Lung (tissue), 12 donors: ENCODE data around the gene PDE4B. TPM values are rescaled to one million over a fixed set of nuclear protein-coding genes. Genes with fewer than 3 reads are reported as not detected.
A peak's percentile ranks its signal among the peaks of the same experiment; 100 is the strongest.

Experiments used
- ATAC-seq: fragments of 200-7000 bp; cut with Tn5 transposase; one replicate; pipeline ENCODE4 v1.9.1; 2020; ENCODE audit warnings: moderate number of reproducible peaks; ENCODE audit not compliant: insufficient read depth, low FRiP score
- DNase-seq, 3 donors: peaks; one replicate each; pipeline ENCODE4 v3.0.0-alpha.2; 2013 to 2017
- H3K27ac ChIP-seq, 2 donors: one replicate each; pipeline ENCODE4 v1.5.1; 2013; ENCODE audit warnings: mild to moderate bottlenecking in 2 of 2, moderate library complexity in 2 of 2, control low read depth in 1 of 2, inconsistent platforms in 1 of 2, low read depth in 1 of 2, low read length in 1 of 2
- H3K27me3 ChIP-seq, 3 donors: one replicate each; pipeline ENCODE4 v1.5.1; 2013; ENCODE audit warnings: low read length in 2 of 3; ENCODE audit not compliant: control insufficient read depth in 3 of 3, insufficient read depth in 3 of 3
- H3K36me3 ChIP-seq, 4 donors: one replicate each; pipeline ENCODE4 v1.5.1; 2013; ENCODE audit warnings: low read length in 4 of 4, mild to moderate bottlenecking in 1 of 4, moderate library complexity in 1 of 4; ENCODE audit not compliant: control insufficient read depth in 4 of 4, insufficient read depth in 4 of 4
- H3K4me1 ChIP-seq, 5 donors: one replicate each; pipeline ENCODE4 v1.5.1; 2013; ENCODE audit warnings: low read length in 5 of 5, mild to moderate bottlenecking in 2 of 5, moderate library complexity in 1 of 5; ENCODE audit not compliant: control insufficient read depth in 5 of 5, insufficient read depth in 5 of 5
- H3K4me3 ChIP-seq: one replicate; pipeline ENCODE4 v1.5.1; 2013; ENCODE audit warnings: mild to moderate bottlenecking, control low read depth, moderate library complexity
- H3K9ac ChIP-seq, 2 donors: one replicate each; pipeline ENCODE4 v1.5.1; 2013; ENCODE audit warnings: low read length in 2 of 2, control low read depth in 1 of 2; ENCODE audit not compliant: insufficient read depth in 1 of 2
- H3K9me3 ChIP-seq, 4 donors: one replicate each; pipeline ENCODE4 v1.5.1; 2013; ENCODE audit warnings: low read length in 3 of 4, mild to moderate bottlenecking in 1 of 4, moderate library complexity in 1 of 4; ENCODE audit not compliant: control insufficient read depth in 4 of 4, insufficient read depth in 3 of 4
- WGBS, 2 donors: extraction: QIAGEN DNeasy Blood & Tissue Kit; methylation state at CpG; one replicate each; pipeline ENCODE4 v1.1.7; 2013; 5-methylcytosine and 5-hydroxymethylcytosine counted together
- polyA plus RNA-seq, 2 donors: library from polyadenylated mRNA; stranded (reverse); fragments of 200-250 nt; gene quantifications; one replicate each; pipeline ENCODE4 v1.2.1, GENCODE V29; 2013
- total RNA-seq, 2 donors: library from RNA; depleted of rRNA in 1 of 2; stranded (reverse); fragments of >200 nt in 1 of 2; gene quantifications; one replicate each; pipeline ENCODE4 v1.2.1, GENCODE V29; 2014 to 2021
- TF ChIP-seq, protein P1 (sequence below): IDR thresholded peaks from 2 replicates; pipeline ENCODE4 v1.5.1; 2012; ENCODE audit warnings: mild to moderate bottlenecking; ENCODE audit errors: control extremely low read depth, extremely low read depth
- donor health status: control.
- donor health status: control.
- donor health status: Bipolar disorder and iron deficiency.
- donor health status: healthy.
- donor health status: DM: yes; HTN: yes; CAD: no.

PDE4B gene
- total and polyA plus RNA-seq, 4 donors: 4.0 to 96.2 (median 20.2) TPM

- Histone ChIP-seq H3K27me3 (no peaks in the 10 kb centered on the region), H3K4me1 (peaks cover 6 to 44% (median 10%) of the 10 kb centered on the region in 5 donors), H3K9ac (no peak overlapping the region), H3K36me3 (no peaks in the 10 kb centered on the region), H3K4me3 (no peak overlapping the region), H3K9me3 (no peaks in the 10 kb centered on the region), H3K27ac (peak overlapping the region in 1 of 2 donors; percentile 82)
- DNase-seq (no peak), ATAC-seq (no peak)
- TF ChIP-seq, protein P1, sequence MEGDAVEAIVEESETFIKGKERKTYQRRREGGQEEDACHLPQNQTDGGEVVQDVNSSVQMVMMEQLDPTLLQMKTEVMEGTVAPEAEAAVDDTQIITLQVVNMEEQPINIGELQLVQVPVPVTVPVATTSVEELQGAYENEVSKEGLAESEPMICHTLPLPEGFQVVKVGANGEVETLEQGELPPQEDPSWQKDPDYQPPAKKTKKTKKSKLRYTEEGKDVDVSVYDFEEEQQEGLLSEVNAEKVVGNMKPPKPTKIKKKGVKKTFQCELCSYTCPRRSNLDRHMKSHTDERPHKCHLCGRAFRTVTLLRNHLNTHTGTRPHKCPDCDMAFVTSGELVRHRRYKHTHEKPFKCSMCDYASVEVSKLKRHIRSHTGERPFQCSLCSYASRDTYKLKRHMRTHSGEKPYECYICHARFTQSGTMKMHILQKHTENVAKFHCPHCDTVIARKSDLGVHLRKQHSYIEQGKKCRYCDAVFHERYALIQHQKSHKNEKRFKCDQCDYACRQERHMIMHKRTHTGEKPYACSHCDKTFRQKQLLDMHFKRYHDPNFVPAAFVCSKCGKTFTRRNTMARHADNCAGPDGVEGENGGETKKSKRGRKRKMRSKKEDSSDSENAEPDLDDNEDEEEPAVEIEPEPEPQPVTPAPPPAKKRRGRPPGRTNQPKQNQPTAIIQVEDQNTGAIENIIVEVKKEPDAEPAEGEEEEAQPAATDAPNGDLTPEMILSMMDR: no peak
- WGBS, 2 donors: 60 to 64% methylated on average over 2 of the region's 2 CpGs
Observed at GRCh38 chr1:66334318-66334717, 541.6 kb downstream of the PDE4B start.

- 38% methylated on average over 2 of the region's 2 CpGs for WGBS, 2 donors
- Histone ChIP-seq H3K36me3 (no peaks in the 10 kb centered on the region), H3K9ac (no peak overlapping the region), H3K4me3 (peak overlapping the region; percentile 17), H3K27me3 (no peaks in the 10 kb centered on the region), H3K9me3 (no peaks in the 10 kb centered on the region), H3K4me1 (peaks cover 6 to 40% (median 13%) of the 10 kb centered on the region in 5 donors), H3K27ac (peak overlapping the region in 1 of 2 donors; percentile 82)
- ATAC-seq (no peak), DNase-seq (no peak)
- TF ChIP-seq, protein P1: no peak
Observed at GRCh38 chr1:66335125-66335524, 542.4 kb downstream of the PDE4B start.

DNA sequence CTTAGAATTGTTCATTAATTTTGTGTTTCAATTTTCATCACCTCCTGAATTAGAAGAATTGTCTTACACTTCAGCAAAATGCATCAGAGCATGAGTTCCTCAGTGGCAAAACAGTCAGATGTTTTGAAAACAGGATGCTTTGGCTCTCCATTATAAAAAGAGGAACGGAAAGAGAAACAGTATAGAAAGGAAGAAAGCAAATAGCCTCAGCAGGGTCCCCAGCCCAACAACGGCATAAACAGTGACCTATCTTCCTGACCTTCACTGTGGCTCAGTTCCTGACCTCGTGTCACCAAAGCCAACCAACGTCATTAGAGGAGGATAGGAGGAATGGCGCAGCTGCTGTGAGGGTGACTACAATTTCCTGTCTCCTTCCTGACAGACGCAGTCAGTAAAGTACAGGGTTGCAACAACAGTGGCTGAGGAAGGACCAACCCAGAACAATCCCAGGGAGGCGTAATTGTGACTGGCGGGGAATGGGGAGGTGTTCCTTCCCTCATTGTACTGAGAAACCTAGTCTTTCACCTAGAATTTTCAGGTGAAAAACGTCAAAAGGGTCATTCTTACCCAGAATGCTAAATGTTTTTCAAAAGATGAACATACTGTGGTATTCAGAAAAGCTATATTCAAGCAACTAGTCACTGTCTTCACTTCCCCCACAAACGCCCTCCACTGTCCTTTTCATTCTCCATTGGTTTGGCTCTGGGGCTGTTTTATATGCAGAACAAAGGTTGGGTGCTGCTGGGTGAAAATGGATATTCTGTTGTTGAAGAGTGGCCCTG is 543.4 kb downstream of the PDE4B start:
- TF ChIP-seq, protein P1: no peak
- Histone ChIP-seq H3K27me3 (no peaks in the 10 kb centered on the region), H3K36me3 (no peaks in the 10 kb centered on the region), H3K9ac (no peak overlapping the region), H3K4me1 (peaks cover 3 to 36% (median 10%) of the 10 kb centered on the region in 5 donors), H3K27ac (peak overlapping the region; percentile 81 to 82), H3K9me3 (no peaks in the 10 kb centered on the region), H3K4me3 (no peak overlapping the region)
- DNase-seq (peak; percentile 40 to 77 (median 66)), ATAC-seq (peak; percentile 59)
- WGBS, 2 donors: 19 to 43% methylated on average over 10 of the region's 10 CpGs

- Histone ChIP-seq H3K9me3 (no peaks in the 10 kb centered on the region), H3K27ac (peak overlapping the region; percentile 81 to 82), H3K36me3 (no peaks in the 10 kb centered on the region), H3K27me3 (no peaks in the 10 kb centered on the region), H3K4me1 (peaks cover 3 to 38% (median 10%) of the 10 kb centered on the region in 5 donors), H3K4me3 (no peak overlapping the region), H3K9ac (no peak overlapping the region)
- ATAC-seq (no peak), DNase-seq (no peak)
- TF ChIP-seq, protein P1: no peak
- 57 to 75% methylated on average over 2 of the region's 2 CpGs for WGBS, 2 donors
Observed at GRCh38 chr1:66336641-66336990, 543.9 kb downstream of the PDE4B start.
